Muscle of back (tissue), 11 donors: ENCODE data around the gene ARHGEF19. TPM values are rescaled to one million over a fixed set of nuclear protein-coding genes. Genes with fewer than 3 reads are reported as not detected.
"Not testable (repeated sequence)": the region's sequence is repeated elsewhere in the genome, so short reads cannot be mapped to it uniquely, and the experiment has no call there.

Experiments used
- DNase-seq, 3 donors: peaks; one replicate each; pipeline versions ENCODE4 v3.0.0 to v3.0.0-alpha.2; 2013
- polyA plus RNA-seq, 10 donors: library from polyadenylated mRNA; unstranded; fragments of 120-200 nt; gene quantifications; one replicate each; pipeline ENCODE4 v1.2.1, GENCODE V29; 2013; ENCODE audit not compliant: insufficient read length in 10 of 10

The ARHGEF19 gene
- polyA plus RNA-seq, 10 donors = 1.7 to 12.4 (median 2.8) TPM

DNA sequence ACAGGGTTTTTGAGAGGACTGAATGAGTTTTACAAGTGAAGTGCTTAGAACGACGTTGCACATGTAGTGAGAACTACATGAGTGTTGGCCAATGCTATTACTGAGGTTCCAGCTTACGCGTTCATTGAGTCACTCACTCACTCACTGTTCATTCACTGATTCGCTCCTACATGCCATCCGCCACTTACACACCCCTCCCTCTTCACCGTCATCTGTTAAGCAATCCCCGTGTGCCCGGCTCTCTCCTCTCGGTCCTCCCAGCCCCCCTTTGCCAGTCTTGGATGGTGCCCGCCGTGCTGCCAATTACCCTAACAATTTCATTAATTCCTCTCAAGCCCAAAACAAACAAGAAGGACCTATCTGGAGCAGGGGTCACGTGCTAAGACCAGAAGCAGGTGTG lies 29.3 kb downstream of the ARHGEF19 start:
- DNase-seq = no peak

DNA sequence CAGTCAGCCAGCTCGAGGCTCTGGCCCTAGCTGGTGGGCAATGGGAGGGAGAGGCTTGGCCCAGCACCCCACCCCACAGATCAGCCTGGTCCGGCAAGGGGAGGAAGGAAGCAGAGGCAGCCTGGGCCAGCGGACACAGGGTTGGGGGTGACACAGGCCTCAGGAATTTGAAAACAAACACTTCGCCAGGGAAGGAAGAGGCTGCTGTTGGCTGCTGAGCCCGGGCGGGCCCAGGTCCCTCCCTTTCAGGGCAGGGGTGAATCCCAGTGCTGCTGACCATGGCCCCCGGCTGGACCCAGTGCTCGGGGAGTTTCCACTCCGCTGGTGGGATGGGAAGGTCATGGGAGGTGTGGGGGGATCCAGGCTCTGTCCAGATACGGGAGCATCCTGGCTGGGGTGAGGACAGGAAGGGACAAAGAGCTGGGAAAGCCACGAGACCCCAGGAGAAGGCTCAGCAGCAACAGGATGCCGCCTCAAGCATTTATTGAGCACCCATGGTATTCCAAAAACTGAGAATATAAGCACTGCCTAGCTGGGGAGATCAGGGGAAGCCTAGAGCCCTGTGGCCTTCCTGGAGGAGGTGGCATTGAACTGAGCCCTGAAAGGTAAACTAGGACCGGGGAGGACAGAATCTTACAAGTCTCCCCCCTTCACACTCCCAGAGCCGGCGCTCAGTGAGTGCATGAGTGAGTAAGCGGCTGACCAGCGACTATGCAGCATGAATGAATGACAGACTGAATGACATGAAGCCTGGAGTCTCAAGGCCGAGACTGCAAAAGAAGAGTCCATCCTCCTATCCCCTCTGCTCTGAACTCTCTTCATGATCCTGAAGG lies 30.3 kb downstream of the ARHGEF19 start:
- peak; percentile 85 to 95 (median 87) for DNase-seq

DNA sequence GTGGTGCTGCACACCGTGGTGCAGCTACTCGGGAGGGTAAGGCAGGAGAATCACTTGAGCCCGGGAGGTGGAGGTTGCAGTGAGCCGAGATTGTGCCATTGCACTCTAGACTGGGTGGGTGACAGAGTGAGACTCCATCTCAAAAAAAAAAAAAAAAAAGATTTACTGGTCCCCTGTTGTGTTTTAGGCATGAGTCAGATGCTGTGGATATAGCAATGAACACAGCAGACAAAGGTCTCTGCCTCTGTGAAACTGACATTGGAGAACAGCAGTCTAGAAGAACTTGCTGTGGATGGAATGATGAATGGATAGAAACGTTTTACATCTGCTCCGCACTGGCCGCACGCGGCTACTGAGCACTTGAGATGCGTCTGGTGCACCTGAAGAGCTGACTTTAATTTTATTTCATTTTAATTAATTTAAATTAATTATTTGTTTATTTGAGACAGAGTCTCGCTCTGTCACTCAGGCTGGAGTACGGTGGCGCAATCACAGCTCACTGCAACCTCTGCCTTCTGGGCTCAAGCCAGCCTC lies 32.1 kb downstream of the ARHGEF19 start:
- no peak for DNase-seq

DNA sequence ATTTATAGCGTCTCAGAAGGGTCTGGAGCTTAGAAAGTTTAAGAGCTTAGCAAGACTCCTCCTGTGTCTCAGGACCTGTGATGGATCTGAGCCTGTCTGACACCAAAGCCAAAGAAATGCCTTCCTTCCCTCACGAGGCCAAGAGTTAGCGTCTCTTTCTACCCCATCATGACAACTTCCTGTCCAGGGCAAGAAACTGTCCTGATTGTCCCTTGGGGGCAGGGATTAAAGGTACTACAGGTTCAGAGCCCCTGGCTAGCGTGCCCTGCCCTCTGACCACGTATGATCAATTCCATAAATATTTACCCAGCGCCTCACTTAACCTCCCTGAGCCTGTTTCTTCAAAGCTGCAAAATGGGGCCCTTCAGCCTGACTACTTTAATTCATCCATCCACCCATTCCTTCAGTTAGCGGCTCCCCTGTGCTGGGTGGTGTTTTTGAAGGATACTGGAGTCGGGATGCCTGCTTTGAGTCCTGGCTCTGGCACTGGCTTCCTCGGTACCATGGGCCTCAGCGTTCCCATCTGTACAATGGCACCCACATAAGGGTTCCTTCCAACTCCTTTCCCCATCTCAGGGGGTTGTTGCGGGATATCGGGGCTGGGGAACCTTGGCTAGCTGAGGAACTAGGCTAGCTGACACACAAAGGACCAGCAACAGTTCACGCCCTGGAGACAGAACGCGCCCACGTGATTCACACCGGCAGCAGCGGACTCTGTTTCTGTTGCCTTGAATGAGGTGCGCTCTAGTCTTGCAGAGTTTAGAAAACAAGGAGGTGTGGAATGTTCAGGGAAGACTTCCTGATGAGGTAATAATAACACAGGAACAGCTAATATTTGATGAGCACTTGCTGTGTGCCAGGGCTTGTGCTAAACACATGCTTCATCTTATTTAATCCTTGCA lies 33.6 kb downstream of the ARHGEF19 start:
- DNase-seq = no peak

- no peak for DNase-seq
Observed at GRCh38 chr1:16177306-16177705, 35.1 kb downstream of the ARHGEF19 start.

- no peak for DNase-seq
Observed at GRCh38 chr1:16176653-16177052, 35.8 kb downstream of the ARHGEF19 start.

DNA sequence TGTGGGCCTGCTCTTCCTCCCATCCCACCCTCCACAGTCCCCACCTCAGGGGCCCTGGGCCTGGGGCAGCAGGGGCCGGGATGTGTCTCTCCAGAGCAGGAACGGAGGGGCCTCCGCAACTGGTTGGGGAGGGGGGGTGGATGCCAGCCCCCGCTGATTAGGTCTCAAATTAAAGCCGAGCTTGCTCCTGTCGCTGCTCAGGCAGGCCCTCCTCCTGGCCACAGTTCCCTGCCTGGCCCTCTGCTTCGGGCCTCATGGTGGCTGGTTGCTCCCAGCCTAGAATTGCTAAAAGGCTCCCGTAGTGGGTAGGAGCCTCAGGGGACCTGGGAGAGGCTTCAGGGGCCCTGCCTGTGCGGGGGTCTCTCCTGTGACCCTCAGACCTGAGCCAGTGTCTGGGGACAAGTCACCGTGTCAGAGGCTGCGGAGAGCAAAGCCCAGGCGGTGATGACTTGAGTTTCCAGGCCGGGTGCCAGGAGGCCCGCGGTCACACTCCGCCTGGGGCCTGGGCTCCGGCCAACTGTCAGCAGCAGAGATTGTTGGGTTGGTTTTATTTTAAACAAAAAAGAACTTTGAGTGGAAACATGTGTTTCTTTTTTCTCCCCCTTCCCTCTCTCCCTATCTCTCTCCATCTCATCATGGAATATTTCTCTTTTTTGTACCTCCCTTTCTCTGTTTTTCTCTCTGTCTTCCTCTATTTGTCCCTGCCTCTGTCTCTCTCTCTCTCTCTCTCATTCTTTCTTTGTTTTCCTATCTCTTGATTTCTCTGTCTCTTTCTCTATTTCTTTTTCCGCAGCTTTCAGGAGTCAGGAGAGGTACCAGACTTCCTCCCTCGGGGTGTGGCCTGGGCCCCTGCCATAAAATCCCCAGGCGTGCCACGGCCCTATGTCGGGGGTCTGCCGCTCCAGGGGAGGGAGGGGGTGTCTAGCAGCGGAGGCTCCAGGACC lies 36.6 kb downstream of the ARHGEF19 start:
- DNase-seq = peak; percentile 92 to 97 (median 95)

- peak in 1 of 3 donors; percentile 72 for DNase-seq
Observed at GRCh38 chr1:16174886-16175598, 37.4 kb downstream of the ARHGEF19 start.

GRCh38 chr1:16174261-16174868 lies 38.1 kb downstream of the ARHGEF19 start:
- DNase-seq = peak in 1 of 3 donors; percentile 65

DNA sequence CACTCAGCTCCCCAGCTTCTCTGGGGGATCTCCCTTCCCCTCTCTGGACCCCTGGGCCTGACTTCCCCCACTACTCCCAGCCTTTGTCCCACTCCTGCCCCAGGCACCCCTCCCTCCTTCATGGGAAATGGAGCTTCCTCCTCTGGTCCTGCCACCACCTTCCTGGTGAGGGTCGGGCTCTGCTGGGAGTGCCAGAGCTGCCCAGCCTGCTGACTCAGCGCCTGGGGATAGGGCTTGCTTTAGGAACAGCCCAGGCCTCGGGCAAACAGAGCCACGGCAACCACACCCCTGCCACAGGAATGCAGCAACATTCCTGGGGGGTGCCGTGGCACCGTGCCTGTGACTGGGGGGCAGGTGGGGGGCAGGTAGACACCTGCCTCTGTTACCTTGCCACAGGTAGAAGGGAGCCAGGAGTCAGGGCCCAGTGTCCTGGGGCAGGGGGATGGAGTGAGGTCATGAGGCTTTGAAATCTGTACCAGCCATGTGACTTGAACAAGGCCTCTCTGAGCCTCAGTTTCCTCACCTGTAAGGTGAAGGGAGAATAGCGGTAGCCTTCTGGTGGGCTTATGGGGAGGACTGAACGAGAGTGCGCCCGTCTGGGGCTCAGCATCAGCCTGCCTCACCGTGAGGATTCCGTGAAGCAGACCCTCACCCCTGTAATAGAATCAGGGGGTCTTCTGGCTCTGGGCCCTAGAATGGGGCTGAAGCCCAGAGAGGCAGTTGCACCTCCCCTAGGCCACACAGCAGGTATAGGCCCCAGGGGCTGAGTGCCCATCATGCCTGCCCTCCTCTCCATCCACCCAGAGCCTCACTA lies 38.8 kb downstream of the ARHGEF19 start:
- no peak for DNase-seq

DNA sequence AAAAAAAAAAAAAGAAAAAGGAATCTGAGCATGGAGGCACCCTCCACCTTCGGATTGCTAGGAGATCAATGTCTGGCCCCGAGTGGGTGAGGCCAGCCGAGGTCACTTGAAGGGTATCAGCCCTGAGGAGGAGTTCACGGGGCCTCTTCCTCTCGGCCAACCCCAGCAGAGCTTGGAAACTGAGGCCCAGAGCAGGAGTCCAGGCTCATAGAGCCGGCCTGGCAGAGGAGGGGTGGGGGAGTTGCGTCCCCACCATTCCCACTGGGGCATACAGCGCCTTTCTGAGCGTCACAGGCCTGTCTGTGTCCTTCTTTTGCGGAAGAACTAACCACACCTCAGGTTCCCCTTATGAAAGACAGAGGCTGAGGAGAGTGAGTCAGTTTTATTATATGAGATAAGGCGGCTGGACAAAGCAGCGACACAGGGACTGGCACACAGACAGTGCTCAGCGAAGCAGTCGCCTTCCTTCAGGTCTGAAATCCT lies 39.4 kb downstream of the ARHGEF19 start:
- no peak for DNase-seq

DNA sequence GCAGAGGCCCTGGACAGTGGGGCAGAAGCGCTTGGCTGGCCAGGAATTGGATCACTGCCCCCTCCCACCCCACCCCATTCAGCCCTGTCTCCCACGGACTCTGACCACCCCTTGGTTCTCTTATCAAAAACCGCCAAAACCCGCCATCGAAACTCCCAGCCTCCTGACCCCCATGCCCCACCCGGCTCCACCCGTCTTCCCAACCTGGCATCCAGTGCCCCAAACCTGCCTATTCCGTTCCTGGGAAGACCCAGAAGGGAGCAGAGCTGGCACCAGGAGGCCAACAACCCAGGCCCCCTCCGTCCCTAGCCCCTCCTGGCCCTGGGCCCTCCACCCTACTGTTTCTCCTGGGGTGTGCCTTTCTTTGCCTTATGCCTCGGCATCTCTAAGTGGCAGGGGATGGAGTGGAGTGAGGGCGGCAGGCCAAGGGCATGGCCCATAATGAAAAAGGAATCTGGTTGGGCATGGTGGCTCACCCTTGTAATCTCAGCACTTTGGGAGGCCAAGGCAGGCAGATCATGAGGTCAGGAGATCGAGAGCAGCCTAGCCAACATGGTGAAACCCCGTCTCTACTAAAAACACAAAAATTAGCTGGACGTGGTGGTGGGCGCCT lies 40.1 kb downstream of the ARHGEF19 start:
- DNase-seq = no peak

- DNase-seq = no peak
Observed at GRCh38 chr1:16171314-16172151, 40.9 kb downstream of the ARHGEF19 start.

- DNase-seq = no peak
Observed at GRCh38 chr1:16170283-16170673, 42.2 kb downstream of the ARHGEF19 start.

- no peak for DNase-seq
Observed at GRCh38 chr1:16168622-16169360, 43.7 kb downstream of the ARHGEF19 start.

DNA sequence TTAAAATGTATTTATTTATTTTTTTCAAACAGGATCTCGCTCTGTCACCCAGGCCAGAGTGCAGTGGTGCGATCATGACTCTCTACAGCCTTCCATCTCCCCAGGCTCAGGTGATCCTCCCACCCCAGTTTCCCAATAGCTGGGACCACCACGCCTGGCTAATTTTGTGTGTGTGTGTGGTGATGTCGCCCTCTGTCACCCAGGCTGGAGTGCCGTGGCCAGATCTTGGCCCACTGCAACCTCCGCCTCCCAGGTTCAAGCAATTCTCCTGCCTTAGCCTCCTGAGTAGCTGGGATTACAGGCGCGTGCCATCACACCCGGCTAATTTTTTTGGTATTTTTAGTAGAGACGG lies 44.3 kb downstream of the ARHGEF19 start:
- DNase-seq = not testable (repeated sequence)
